HG03196 (cell line): Measurements from ENCODE around the gene DOCK8.
A peak's percentile ranks its signal among the peaks of the same experiment; 100 is the strongest.

ENCODE experiments used
- ATAC-seq: cut with Tn5 transposase; IDR thresholded peaks from one replicate; pipeline ENCODE4 v1.9.1; 2021; ENCODE audit not compliant: unreplicated experiment

DOCK8 gene

DNA sequence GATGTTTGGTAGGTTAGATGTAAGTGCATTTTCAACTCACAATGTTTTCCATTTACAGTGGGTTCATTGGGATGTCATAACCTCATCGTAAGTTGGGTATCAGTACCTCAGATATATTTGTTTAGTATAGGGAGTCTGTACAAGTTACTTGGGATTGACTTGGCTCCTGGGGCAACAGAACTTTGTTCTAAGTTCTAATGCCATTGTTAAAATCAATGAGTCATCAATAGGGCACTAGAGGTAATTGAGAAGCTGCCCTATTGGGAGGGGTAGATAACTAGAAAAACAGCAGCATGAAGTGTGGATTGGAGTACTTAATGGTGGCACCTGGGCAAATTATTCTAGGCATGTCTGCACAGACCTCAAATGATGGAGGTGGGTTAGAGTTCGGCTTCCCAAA is 272.8 kb downstream of the DOCK8 start:
- ATAC-seq: no peak

DNA sequence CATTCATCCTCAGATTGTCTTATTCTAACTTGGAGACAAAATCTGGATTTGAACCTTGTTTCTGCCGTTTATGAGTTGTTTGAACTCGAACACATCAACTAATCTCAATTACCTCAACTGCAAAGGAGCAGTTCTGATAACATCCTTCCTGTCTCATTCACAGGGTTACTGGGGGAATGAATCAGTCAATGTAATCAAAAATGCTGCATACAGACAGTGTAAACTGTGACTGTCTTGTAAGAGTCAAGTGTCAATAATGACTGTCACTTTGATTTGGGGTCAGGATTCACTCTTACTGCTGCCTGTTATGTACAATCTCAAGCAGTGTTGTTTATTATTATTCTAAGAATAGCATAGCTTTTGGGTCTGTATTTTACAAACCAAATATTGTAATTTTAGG is 273.8 kb downstream of the DOCK8 start:
- ATAC-seq: no peak

DNA sequence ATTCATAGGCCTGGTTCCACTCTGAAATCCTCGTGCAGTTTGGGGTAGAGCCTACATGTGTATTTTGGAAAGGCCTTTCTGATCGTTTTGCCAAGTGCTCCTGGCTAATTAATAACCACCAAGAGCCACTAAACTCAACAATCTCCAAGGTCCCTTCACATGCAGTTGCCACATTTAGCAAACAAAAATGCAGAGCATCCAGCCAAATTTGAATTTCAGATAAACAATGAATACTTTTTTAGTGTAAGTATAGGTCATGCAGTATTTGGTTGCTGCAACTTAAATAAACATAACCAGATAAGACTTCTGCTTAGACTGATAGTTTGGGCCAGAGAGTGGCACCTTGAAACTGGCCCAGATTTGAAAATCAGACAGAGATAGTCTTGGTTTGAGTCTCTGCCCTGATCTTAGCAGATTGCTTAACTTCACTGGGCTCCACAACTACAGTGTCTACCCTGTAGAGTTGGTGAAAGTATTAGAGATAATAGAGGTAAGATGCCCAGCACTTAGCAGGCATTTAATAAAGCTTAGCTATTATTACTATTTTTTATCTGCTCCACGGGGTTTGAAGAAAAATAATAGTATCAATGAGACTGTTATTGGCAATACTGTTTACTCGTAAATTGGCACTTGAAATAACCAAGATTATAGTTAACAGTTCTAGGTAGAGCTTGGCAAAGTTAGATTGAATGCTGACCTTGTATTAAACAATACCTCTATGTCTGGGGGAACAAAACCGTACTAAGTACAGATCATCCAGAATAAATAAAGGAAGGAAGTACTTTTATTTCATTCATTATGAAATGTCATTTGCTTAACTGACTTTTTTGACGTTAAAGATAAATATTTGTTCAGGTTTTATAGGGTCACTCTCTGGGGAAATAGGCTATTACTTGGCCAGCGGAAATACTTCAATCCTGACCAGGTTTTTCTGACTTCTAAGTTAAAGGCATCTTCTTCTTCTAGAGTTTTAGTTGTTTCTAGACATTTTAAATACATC is 274.8 kb downstream of the DOCK8 start:
- ATAC-seq: no peak

DNA sequence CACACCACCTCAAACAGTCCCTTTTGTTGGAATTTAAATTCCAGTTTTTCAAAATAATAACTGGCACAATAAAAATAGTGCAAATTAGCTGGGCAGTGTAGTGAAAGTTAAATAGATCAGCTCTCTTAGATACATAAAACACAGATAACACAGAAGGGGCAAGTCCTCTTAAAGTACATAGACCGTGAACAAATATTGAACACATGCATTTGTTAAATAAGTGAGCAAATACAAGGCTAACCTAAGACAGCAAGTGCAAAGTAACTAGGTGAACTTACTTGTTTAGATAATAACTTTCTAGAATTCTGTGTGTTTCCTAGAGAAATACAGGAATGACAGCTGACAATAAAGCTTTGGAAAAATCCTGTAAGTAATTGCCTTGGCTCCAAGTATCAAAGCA is 280.1 kb downstream of the DOCK8 start:
- no peak for ATAC-seq

DNA sequence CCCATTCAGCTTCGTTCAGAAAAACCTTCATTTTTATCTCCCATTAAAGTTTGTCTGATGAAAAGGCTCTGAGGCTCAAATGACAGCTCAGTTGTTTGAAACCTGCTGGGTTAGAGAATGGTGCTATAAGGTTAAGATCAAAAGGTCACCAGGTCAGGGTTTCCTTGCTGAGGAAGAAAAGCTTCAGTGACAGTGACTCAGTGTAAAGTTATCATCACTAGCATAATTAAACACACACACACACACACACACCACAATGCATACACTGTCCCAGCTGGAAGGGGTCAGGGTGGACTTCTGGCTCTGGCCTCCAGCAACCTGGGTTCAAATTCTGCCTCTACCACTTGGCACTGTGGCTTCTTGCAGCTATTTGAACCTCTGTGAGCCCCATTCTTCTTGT is 281.1 kb downstream of the DOCK8 start:
- ATAC-seq: no peak

DNA sequence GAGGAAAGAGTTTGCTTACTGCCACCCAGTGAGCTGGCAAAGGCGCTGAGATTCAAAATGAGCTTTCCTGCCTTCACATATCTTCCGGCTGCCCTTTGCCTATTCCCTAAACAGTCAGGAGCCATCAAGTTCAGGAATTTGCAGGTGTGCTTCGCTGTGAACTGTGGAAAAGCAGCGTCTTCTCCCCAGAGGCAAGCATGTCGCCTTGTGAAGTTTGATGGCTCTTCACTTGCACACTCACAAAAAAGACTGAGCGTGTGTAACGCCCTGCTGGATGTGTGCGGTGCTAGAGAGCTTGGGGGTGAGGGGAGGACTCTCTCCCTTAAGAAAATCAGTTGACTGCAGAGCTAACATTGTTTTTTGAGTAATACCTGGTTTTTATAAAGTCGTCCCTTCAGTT is 288.7 kb downstream of the DOCK8 start:
- ATAC-seq: no peak

DNA sequence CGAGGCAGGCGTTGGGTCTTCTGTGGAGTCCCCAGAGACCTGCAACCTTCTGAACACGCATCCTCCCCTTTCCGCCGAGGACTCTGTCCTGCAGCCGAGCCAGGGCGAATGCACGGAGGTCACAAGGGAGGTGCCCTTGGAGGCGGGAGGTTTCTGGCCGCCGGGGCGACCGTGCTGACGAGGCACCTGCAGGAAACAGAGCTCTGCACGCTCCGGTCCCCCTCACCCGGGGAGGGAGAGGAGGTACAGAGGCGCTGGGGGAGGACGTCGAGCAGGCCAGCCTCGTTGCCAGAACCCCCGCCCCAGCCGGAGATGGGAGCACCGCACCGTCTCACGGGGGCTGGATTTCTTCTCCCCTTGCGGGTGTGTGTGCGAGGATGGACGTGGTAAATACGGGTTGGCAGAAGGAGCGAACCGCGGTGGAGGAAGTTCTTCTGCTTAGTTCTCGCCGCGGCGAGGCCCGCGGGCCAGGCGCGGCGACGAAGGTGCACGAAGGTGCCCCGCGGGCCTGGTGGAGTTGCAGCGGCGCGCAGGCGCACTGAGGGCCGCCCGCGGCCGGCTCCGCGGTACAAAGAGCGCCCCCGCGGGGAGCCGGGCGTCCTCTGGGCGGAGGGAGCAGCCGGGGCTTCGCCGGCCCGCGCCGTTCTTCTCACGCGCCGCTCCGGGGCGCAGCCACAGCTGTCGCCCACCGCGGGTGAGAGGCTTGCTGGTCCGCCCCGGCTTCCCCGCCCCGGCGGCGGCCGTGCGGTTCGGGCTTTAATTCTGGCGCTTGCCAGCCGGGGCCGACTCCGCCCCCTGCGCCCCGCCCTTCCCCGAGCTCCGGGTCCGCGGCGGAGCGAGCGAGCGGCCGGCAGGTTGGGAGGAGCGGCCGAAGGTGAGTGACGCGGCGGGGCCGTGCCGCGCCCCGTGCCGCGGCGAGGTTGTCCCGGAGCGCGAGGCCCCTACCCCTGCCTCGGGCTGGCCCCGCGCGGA is 289.5 kb downstream of the DOCK8 start, which contains the start of gene KANK1:
Gene KANK1 (plus strand): TSS at position 815 of the 972 bp plus-strand sequence.
- peak; percentile 87 for ATAC-seq

DNA sequence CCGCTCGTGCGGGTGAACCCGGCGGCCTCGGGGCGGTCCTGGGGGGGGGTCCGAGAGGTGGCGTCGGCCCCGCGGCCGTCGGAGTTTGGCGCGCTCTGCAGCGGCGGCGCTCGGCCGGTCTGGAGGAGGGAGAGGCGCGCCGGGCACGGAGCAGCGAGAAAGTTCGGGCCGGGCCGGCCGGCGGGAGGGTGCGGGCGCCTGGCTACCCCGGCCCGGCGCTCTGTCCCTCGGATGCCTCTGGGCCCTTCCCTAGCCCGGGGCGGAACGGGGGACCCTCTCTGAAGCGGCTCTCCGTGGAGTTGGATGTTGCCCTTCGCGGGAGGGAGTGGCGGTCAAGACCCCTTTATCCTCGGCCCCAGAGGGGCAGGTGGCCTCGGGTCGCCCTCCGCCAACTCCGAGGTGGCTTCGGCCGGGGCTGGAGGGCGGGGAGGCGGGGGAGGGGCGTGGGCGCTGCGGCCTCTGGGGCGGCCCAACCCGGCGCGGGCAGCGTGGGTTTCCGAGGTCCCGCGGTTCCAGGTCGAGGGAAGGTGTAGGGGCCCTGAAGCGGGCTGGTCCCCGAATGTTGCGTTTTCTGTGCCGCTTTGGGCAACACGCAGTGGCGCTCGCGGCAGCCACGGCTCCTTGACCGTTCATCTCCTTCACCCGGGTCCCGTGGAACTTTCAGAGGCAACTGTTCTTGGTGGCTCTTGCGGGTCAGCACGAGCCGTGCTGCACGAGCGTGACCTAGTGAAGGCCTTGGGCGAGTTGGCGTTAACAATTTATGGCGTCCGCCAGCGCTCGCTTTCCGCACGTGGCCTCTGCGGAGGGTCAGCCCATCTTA is 290.5 kb downstream of the DOCK8 start:
- peak; percentile 29 for ATAC-seq

DNA sequence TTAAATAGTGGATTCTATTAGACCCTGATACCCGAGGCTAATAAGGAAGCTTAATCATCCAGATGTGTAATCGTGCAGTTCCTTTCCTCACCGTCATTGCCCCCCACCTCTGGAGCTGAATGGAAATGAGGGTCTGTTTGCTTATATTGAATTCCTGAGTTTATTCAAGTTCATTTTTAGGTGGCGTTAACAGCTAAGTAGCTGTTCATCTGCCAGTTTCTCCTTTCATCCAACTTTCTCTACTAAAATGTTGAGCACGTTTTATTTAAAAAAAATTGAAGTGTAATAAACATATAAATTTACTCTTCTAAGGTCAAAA is 291.0 kb downstream of the DOCK8 start:
- no peak for ATAC-seq

DNA sequence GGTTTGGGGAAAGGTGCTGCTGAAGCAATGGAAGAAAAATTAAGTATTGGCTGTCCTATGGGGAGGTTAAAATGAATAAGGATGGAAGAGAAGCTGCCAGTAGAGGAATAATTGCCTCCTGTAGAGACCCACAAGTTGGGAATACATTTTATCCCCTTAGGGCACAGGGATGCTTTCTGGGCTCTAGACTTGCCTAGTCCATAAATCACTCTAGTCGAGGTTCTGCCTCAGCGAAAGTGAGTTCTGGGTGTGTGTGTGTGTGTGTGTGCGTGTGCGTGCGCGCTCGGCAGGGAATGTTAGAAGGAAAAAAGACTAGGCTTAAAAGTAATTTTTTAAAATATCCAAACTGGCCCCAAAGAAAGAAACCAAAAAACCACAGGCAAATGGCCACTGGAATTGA is 291.6 kb downstream of the DOCK8 start:
- no peak for ATAC-seq

DNA sequence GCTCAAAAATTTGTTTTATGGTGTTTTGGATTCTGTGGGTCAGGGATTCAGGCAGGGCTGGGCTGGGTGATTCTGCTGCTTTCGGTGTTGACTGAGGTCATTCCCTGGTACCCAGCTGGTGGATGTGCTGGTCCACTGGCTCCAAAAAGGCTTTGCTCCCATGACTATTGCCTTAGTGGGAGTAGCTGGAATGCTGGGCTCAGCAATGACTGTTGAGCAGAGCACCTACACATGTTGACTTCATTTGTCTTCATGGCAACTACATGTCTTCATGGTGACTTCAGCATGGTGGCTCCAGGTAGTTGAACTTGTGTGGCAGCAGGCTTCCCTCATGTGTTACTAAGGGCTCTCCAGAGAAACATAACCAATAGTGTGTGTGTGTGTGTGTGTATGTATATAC is 297.2 kb downstream of the DOCK8 start:
- no peak for ATAC-seq

DNA sequence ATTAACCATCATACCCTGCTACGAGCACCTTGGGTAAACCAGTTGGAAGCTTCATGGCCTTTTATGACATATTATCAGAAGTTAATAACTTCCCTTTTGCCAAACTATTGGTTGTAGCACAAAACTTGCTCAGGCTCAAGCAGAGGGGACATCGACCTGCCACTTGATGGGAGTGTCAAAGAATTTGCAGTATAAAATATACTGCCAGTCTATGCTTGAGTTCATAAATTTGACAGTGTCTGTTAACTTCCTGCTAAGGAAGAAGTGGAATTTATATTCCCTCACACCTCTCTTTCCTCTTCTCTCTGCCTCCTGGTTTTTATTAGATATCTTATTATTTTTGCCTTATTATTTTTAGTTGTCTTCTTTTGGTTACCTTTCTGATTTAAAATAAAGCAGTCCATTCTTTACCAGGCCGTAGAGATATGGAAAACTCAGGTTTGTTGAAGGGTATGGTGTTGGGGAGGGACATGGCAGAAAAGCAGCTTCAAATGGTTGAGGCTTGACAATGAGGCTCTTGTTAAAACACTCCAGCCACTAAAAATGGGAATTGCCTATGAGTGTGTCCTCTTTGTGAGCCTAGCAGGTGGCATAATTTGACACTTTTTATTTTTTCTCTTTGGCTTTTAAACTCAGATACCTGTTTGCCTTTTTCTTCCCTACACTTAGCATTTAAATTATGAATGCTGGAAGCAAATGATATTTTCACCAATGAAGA is 298.0 kb downstream of the DOCK8 start:
- no peak for ATAC-seq
